ENCODE results near the gene ATP11A. TPM values are rescaled to one million over a fixed set of nuclear protein-coding genes. Genes with fewer than 3 reads are reported as not detected.
A peak's percentile ranks its signal among the peaks of the same experiment; 100 is the strongest.

Gene ATP11A
- total RNA-seq, 1 experiment from 2014 or later = 9.4 TPM

GRCh38 chr13:112894423-112894672 lies 204.5 kb downstream of the ATP11A start:
- Histone ChIP-seq H3K4me3 (ENCODE audit: low read depth, low read length, poor library complexity, severe bottlenecking) (peak overlapping the region; percentile 44), H3K27me3 (replicated peaks; ENCODE audit: insufficient read depth, low read depth, low read length, poor library complexity) (no peaks in the 10 kb centered on the region), H3K9me3 (ENCODE audit: low read depth, low read length, poor library complexity, severe bottlenecking) (no peaks in the 10 kb centered on the region), H3K4me1 (ENCODE audit: insufficient read depth, low read length, poor library complexity, severe bottlenecking) (peaks cover 15% of the 10 kb centered on the region), H3K27ac (ENCODE audit: low read depth, low read length, poor library complexity, severe bottlenecking) (no peak overlapping the region), H3K36me3 (ENCODE audit: insufficient read depth, low read length, poor library complexity, severe bottlenecking) (no peaks in the 10 kb centered on the region)
- TF ChIP-seq CTCF (conservative IDR thresholded peaks at IDR 0.05; ENCODE audit: low read depth, low read length) (no peak), EZH2 (IDR thresholded peaks at IDR 0.05; ENCODE audit: borderline replicate concordance, low read depth, low read length, poor library complexity, severe bottlenecking) (no peak)
- no peak for DNase-seq (ENCODE audit: low spot score)
- ChIA-PET POLR2A (ENCODE audit: low non-redundant PET) (no interaction called here), CTCF (interaction anchor here (0.7 kb wide), 1 partner anchor 8 kb away, joined by 4 read pairs; no protein-coding TSS in a partner anchor)
- intact Hi-C loops (cut with micrococcal nuclease; ENCODE audit: unreplicated experiment) = no loop called here
- BruUV-seq (replicated peaks) = no TSS peak

GRCh38 chr13:112894673-112895481 lies 205.0 kb downstream of the ATP11A start:
- CTCF ChIA-PET = no interaction called here
- H3K36me3 ChIP-seq (ENCODE audit: insufficient read depth, low read length, poor library complexity, severe bottlenecking) = no peaks in the 10 kb centered on the region
- no peak for DNase-seq (ENCODE audit: low spot score)
- no TSS peak for BruUV-seq (replicated peaks)
- POLR2A ChIA-PET (ENCODE audit: low non-redundant PET) = no interaction called here
- H3K4me1 ChIP-seq (ENCODE audit: insufficient read depth, low read length, poor library complexity, severe bottlenecking) = peaks cover 15% of the 10 kb centered on the region
- no peaks in the 10 kb centered on the region for H3K9me3 ChIP-seq (ENCODE audit: low read depth, low read length, poor library complexity, severe bottlenecking)
- TF ChIP-seq EZH2 (IDR thresholded peaks at IDR 0.05; ENCODE audit: borderline replicate concordance, low read depth, low read length, poor library complexity, severe bottlenecking) = no peak
- TF ChIP-seq CTCF (conservative IDR thresholded peaks at IDR 0.05; ENCODE audit: low read depth, low read length) = no peak
- no peaks in the 10 kb centered on the region for H3K27me3 ChIP-seq (replicated peaks; ENCODE audit: insufficient read depth, low read depth, low read length, poor library complexity)
- intact Hi-C loops (cut with micrococcal nuclease; ENCODE audit: unreplicated experiment) = no loop called here
- peak overlapping the region; percentile 44 for H3K4me3 ChIP-seq (ENCODE audit: low read depth, low read length, poor library complexity, severe bottlenecking)
- no peak overlapping the region for H3K27ac ChIP-seq (ENCODE audit: low read depth, low read length, poor library complexity, severe bottlenecking)

- BruUV-seq (replicated peaks) = no TSS peak
- no peak for DNase-seq (ENCODE audit: low spot score)
- Histone ChIP-seq H3K36me3 (ENCODE audit: insufficient read depth, low read length, poor library complexity, severe bottlenecking) (no peaks in the 10 kb centered on the region), H3K27me3 (replicated peaks; ENCODE audit: insufficient read depth, low read depth, low read length, poor library complexity) (no peaks in the 10 kb centered on the region), H3K9me3 (ENCODE audit: low read depth, low read length, poor library complexity, severe bottlenecking) (no peaks in the 10 kb centered on the region), H3K27ac (ENCODE audit: low read depth, low read length, poor library complexity, severe bottlenecking) (no peak overlapping the region), H3K4me1 (ENCODE audit: insufficient read depth, low read length, poor library complexity, severe bottlenecking) (peaks cover 15% of the 10 kb centered on the region), H3K4me3 (ENCODE audit: low read depth, low read length, poor library complexity, severe bottlenecking) (no peak overlapping the region)
- no peak for TF ChIP-seq CTCF (conservative IDR thresholded peaks at IDR 0.05; ENCODE audit: low read depth, low read length)
- TF ChIP-seq EZH2 (IDR thresholded peaks at IDR 0.05; ENCODE audit: borderline replicate concordance, low read depth, low read length, poor library complexity, severe bottlenecking) = no peak
- ChIA-PET POLR2A (ENCODE audit: low non-redundant PET) (no interaction called here), CTCF (no interaction called here)
- intact Hi-C loops (cut with micrococcal nuclease; ENCODE audit: unreplicated experiment) = no loop called here
These were observed 206.0 kb downstream of the ATP11A start for GRCh38 chr13:112895521-112896465.
